Osteocyte (in vitro differentiated cells): ENCODE results near the gene OSBPL6. TPM values are rescaled to one million over a fixed set of nuclear protein-coding genes. Genes with fewer than 3 reads are reported as not detected.

Experiments used
- DNase-seq: peaks from one replicate; pipeline ENCODE4 v3.0.0; 2021; ENCODE audit warnings: mixed read lengths; ENCODE audit not compliant: unreplicated experiment; ENCODE audit errors: extremely low spot score
- H3K27ac Mint-ChIP-seq: one replicate; pipeline ENCODE4 v1.8.0; 2021; ENCODE audit warnings: mild to moderate bottlenecking, mixed read lengths; ENCODE audit not compliant: unreplicated experiment
- H3K27me3 Mint-ChIP-seq: one replicate; pipeline ENCODE4 v1.8.0; 2021; ENCODE audit warnings: mixed read lengths; ENCODE audit not compliant: unreplicated experiment
- H3K36me3 Mint-ChIP-seq: one replicate; pipeline ENCODE4 v1.8.0; 2021; ENCODE audit warnings: mixed read lengths; ENCODE audit not compliant: unreplicated experiment
- H3K4me1 Mint-ChIP-seq: one replicate; pipeline ENCODE4 v1.8.0; 2021; ENCODE audit warnings: mixed read lengths; ENCODE audit not compliant: unreplicated experiment
- H3K4me3 Mint-ChIP-seq: one replicate; pipeline ENCODE4 v1.8.0; 2021; ENCODE audit warnings: mild to moderate bottlenecking, moderate library complexity, mixed read lengths; ENCODE audit not compliant: unreplicated experiment
- H3K9me3 Mint-ChIP-seq: one replicate; pipeline ENCODE4 v1.8.0; 2021; ENCODE audit warnings: mixed read lengths; ENCODE audit not compliant: unreplicated experiment
- CTCF ChIP-seq: fragments of 200-600 bp; sonication (generic); IDR thresholded peaks from 2 replicates; pipeline ENCODE4 v1.5.0; 2021; ENCODE audit warnings: antibody characterized with exemption, mild to moderate bottlenecking, moderate library complexity
- total RNA-seq: library from RNA; stranded (reverse); gene quantifications from 2 replicates; pipeline ENCODE4 v1.2.1, GENCODE V29; 2021

OSBPL6 gene
- total RNA-seq, 1 donor from 2014 or later: 3.9 TPM

DNA sequence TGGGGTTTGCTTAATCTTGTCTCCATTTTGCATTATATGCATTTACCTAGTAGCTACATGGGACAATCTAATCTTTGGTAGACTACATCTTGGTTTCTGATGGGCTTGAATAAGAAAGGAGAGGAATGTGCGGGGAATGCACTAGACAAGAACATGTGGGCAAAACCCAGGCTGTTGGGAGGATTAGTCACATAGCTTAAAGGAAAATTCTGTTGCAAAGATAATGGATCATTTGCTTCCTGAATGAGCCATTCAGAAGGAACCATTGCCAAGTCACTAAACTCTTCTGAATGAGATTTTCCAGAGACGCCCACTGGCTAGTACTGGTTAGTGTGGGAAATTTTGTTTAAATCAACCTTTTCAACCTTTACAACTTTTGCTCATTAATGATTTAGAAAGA lies 84.8 kb downstream of the OSBPL6 start:
- no peaks in the 10 kb centered on the region for H3K9me3 Mint-ChIP-seq
- no peak overlapping the region for H3K27ac Mint-ChIP-seq
- no peaks in the 10 kb centered on the region for H3K27me3 Mint-ChIP-seq
- no peak overlapping the region for H3K4me3 Mint-ChIP-seq
- peaks cover 26% of the 10 kb centered on the region for H3K4me1 Mint-ChIP-seq
- no peak for TF ChIP-seq CTCF
- H3K36me3 Mint-ChIP-seq: no peaks in the 10 kb centered on the region
- no peak for DNase-seq

- DNase-seq: no peak
- no peak for TF ChIP-seq CTCF
- Mint-ChIP-seq H3K36me3 (no peaks in the 10 kb centered on the region), H3K27me3 (no peaks in the 10 kb centered on the region), H3K9me3 (no peaks in the 10 kb centered on the region), H3K4me3 (no peak overlapping the region), H3K27ac (no peak overlapping the region), H3K4me1 (peaks cover 26% of the 10 kb centered on the region)
These were observed 85.3 kb downstream of the OSBPL6 start for GRCh38 chr2:178279636-178280035.

GRCh38 chr2:178280244-178280852 lies 86.0 kb downstream of the OSBPL6 start:
- no peaks in the 10 kb centered on the region for H3K27me3 Mint-ChIP-seq
- peaks cover 28% of the 10 kb centered on the region for H3K4me1 Mint-ChIP-seq
- no peaks in the 10 kb centered on the region for H3K36me3 Mint-ChIP-seq
- no peak overlapping the region for H3K27ac Mint-ChIP-seq
- no peaks in the 10 kb centered on the region for H3K9me3 Mint-ChIP-seq
- peak; percentile 59 for TF ChIP-seq CTCF
- no peak for DNase-seq
- no peak overlapping the region for H3K4me3 Mint-ChIP-seq

GRCh38 chr2:178282075-178282815 lies 87.9 kb downstream of the OSBPL6 start:
- H3K27ac Mint-ChIP-seq: no peak overlapping the region

More at GRCh38 chr2:178282075-178282815, 87.9 kb downstream of the OSBPL6 start:
- Mint-ChIP-seq H3K36me3 (no peaks in the 10 kb centered on the region), H3K4me1 (peaks cover 28% of the 10 kb centered on the region), H3K4me3 (no peak overlapping the region), H3K9me3 (no peaks in the 10 kb centered on the region), H3K27me3 (no peaks in the 10 kb centered on the region)
- no peak for DNase-seq
- no peak for TF ChIP-seq CTCF
